Ascending aorta (tissue), 2 donors: ENCODE measurements around the gene MS4A6E. TPM values are rescaled to one million over a fixed set of nuclear protein-coding genes. Genes with fewer than 3 reads are reported as not detected.

Experiments used
- DNase-seq, 2 donors: peaks; one replicate each; pipeline ENCODE4 v3.0.0-alpha.2; 2019; ENCODE audit warnings: low spot score in 2 of 2
- H3K27ac ChIP-seq, 2 donors: fragments of 200-600 bp; sonication (generic); one replicate each; pipeline ENCODE4 v1.5.1; 2016 to 2017; ENCODE audit warnings: mild to moderate bottlenecking in 1 of 2
- H3K27me3 ChIP-seq: fragments of 200-600 bp; sonication (generic); one replicate; pipeline ENCODE4 v1.5.1; 2017
- H3K36me3 ChIP-seq, 2 donors: fragments of 200-600 bp; sonication (generic); one replicate each; pipeline ENCODE4 v1.5.1; 2016
- H3K4me1 ChIP-seq, 2 donors: fragments of 200-600 bp; sonication (generic); one replicate each; pipeline ENCODE4 v1.5.1; 2016 to 2017; ENCODE audit warnings: mild to moderate bottlenecking in 1 of 2
- H3K4me3 ChIP-seq, 2 donors: fragments of 200-600 bp; sonication (generic); one replicate each; pipeline ENCODE4 v1.5.1; 2016 to 2017; ENCODE audit warnings: mild to moderate bottlenecking in 1 of 2
- H3K9me3 ChIP-seq, 2 donors: fragments of 200-600 bp; sonication (generic); one replicate each; pipeline ENCODE4 v1.5.1; 2016
- intact Hi-C: fragments of 100-400 bp; cut with DNase I; formaldehyde crosslinking; loops from one replicate; pipeline ENCODE4 v1.15.1; 2023
- total RNA-seq: library from RNA; depleted of rRNA; stranded (reverse); fragments of >200 nt; gene quantifications from one replicate; pipeline ENCODE4 v1.1.0, GENCODE V29; 2016
- TF ChIP-seq, protein P1 (sequence below), 3 experiments: fragments of 200-600 bp in 2 of 3; fragments of 450-650 bp in 1 of 3; sonication (generic) in 2 of 3; IDR thresholded peaks; one replicate each; pipeline ENCODE4 v1.5.1; 2016 to 2019; ENCODE audit warnings: antibody characterized with exemption in 3 of 3, mild to moderate bottlenecking in 1 of 3, moderate library complexity in 1 of 3

Gene MS4A6E
- total RNA-seq, 1 donor from 2014 or later: not detected

DNA sequence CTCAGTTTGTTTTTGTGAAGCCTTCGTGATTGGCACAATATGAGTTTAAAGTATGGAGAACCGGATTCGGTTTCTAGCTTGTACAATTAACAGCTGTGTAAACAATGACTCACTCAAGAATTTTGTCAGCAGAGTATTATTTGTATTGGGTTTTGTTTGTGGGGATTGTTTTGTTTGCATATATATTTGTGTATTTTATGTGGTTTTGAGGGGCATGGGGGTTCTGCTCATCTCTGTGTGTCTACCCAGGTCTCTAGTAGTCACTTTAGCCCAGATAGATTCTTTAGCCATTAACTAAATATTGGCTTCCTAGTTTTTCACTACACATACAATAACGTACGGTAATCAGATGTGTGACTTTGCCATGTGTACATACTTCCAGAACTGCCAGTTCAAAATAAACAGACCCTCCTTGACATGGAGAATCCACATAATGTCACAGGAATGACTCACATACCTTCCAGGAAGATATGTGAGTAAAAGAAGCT is 43.8 kb downstream of the MS4A6E start:
- Histone ChIP-seq H3K4me3 (no peak overlapping the region), H3K27me3 (no peaks in the 10 kb centered on the region), H3K9me3 (no peaks in the 10 kb centered on the region), H3K4me1 (no peaks in the 10 kb centered on the region), H3K27ac (no peak overlapping the region), H3K36me3 (no peaks in the 10 kb centered on the region)
- TF ChIP-seq, protein P1, sequence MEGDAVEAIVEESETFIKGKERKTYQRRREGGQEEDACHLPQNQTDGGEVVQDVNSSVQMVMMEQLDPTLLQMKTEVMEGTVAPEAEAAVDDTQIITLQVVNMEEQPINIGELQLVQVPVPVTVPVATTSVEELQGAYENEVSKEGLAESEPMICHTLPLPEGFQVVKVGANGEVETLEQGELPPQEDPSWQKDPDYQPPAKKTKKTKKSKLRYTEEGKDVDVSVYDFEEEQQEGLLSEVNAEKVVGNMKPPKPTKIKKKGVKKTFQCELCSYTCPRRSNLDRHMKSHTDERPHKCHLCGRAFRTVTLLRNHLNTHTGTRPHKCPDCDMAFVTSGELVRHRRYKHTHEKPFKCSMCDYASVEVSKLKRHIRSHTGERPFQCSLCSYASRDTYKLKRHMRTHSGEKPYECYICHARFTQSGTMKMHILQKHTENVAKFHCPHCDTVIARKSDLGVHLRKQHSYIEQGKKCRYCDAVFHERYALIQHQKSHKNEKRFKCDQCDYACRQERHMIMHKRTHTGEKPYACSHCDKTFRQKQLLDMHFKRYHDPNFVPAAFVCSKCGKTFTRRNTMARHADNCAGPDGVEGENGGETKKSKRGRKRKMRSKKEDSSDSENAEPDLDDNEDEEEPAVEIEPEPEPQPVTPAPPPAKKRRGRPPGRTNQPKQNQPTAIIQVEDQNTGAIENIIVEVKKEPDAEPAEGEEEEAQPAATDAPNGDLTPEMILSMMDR (IDR thresholded peaks at IDR 0.05): no peak
- intact Hi-C loops: no loop called here
- no peak for DNase-seq

DNA sequence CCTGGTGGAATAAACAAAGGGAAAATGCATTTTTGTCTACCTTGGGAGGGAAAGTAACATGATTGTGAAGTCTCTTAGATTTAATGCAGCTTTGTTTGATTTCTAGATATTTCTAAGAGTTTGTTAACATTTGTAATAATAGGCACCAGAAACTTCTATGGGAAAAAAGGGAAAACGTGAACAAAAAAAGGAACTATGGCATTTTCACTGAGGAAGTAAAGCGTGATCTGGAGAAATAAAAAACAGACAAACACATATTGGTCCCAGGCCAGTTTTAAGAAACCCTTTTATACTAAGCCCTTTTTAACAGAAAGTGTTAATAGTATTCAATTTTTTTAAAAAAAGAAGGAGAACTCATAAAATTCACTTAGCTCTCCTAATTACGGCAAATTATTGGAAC is 44.3 kb downstream of the MS4A6E start:
- Histone ChIP-seq H3K27ac (no peak overlapping the region), H3K4me1 (no peaks in the 10 kb centered on the region), H3K27me3 (no peaks in the 10 kb centered on the region), H3K36me3 (no peaks in the 10 kb centered on the region), H3K9me3 (no peaks in the 10 kb centered on the region), H3K4me3 (no peak overlapping the region)
- TF ChIP-seq, protein P1 (IDR thresholded peaks at IDR 0.05): no peak
- DNase-seq: no peak
- intact Hi-C loops: no loop called here

DNA sequence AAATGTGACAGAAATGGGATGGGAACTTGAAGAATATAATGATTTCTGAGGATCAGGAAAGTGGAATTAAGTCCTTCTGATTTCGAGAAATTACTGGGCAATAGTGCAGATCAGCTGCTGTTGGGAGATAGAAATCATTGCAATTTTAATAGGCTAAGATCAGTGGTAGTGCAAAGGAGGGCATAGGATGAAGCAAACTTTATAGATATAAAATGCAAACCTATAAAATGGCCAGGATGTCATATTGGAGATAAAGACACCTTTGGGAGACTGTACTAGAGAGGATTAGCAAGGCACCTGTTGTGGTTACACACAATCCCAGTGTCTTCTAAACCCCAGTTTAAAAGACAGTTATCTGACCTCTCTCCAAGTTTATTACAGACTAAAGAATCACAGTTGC is 44.8 kb downstream of the MS4A6E start:
- H3K27me3 ChIP-seq: no peaks in the 10 kb centered on the region
- no peaks in the 10 kb centered on the region for H3K4me1 ChIP-seq
- TF ChIP-seq, protein P1 (IDR thresholded peaks at IDR 0.05): no peak
- intact Hi-C loops: no loop called here
- H3K36me3 ChIP-seq: no peaks in the 10 kb centered on the region
- H3K27ac ChIP-seq: no peak overlapping the region
- no peak overlapping the region for H3K4me3 ChIP-seq
- no peak for DNase-seq
- H3K9me3 ChIP-seq: no peaks in the 10 kb centered on the region

- TF ChIP-seq, protein P1 (IDR thresholded peaks at IDR 0.05): no peak
- intact Hi-C loops: no loop called here
- DNase-seq: no peak
- Histone ChIP-seq H3K27ac (no peak overlapping the region), H3K9me3 (no peaks in the 10 kb centered on the region), H3K4me3 (no peak overlapping the region), H3K36me3 (no peaks in the 10 kb centered on the region), H3K27me3 (no peaks in the 10 kb centered on the region), H3K4me1 (no peaks in the 10 kb centered on the region)
These were observed 45.7 kb downstream of the MS4A6E start for GRCh38 chr11:60372767-60373166.

DNA sequence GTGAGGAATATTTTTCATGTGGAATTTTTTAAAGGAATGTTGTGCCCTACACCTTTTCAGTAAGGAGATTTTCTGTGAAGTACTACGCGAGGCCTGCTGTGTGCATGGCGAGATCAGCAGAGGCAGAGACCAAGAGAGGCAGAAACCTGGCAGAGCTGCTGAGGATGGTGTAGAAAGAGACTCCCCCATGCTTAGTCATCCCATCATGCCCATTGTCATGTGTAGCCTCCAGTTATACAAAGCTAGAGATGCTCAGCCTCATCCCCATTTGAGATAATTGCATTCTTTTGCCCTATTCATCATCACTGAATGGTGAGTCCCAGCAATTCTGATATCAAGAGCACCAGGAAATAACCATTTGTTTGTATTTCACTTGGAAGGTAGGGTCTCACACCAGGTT is 48.3 kb downstream of the MS4A6E start:
- intact Hi-C loops: no loop called here
- no peak for DNase-seq

More for the DNA sequence above, 48.3 kb downstream of the MS4A6E start:
- H3K4me3 ChIP-seq: no peak overlapping the region
- TF ChIP-seq, protein P1 (IDR thresholded peaks at IDR 0.05): no peak
- H3K4me1 ChIP-seq: no peaks in the 10 kb centered on the region
- H3K27ac ChIP-seq: no peak overlapping the region
- no peaks in the 10 kb centered on the region for H3K27me3 ChIP-seq
- H3K9me3 ChIP-seq: no peaks in the 10 kb centered on the region
- no peaks in the 10 kb centered on the region for H3K36me3 ChIP-seq
